NB4 (cell line): ENCODE measurements around the gene EHMT2.

Experiments
- CTCF ChIP-seq: IDR thresholded peaks from one replicate; pipeline ENCODE4 v1.5.1; 2012; ENCODE audit warnings: low read depth, low read length
- MAX ChIP-seq: IDR thresholded peaks from 2 replicates; pipeline ENCODE4 v1.6.1; 2011; ENCODE audit warnings: low read depth, low read length

- no peak for TF ChIP-seq MAX
- no peak for TF ChIP-seq CTCF
Measured at GRCh38 chr6:31947070-31947675, 49.7 kb upstream of the EHMT2 start.
